NCI-H187 (cell line): ENCODE results near the gene SNU13.
"Not testable (repeated sequence)": the region's sequence is repeated elsewhere in the genome, so short reads cannot be mapped to it uniquely, and the experiment has no call there.

Experiments used
- DNase-seq, 2 experiments: peaks; one replicate each; lab custom pipeline; 2025; lab: John Stamatoyannopoulos, UW

Gene SNU13

GRCh38 chr22:41681616-41682015, 7.1 kb downstream of the SNU13 start:
- DNase-seq = no peak

- DNase-seq = no peak
Observed at GRCh38 chr22:41676134-41676533, 12.5 kb downstream of the SNU13 start.

GRCh38 chr22:41674846-41675340, 13.8 kb downstream of the SNU13 start:
- DNase-seq = no peak

- no peak for DNase-seq
Observed at GRCh38 chr22:41672780-41673509, 15.7 kb downstream of the SNU13 start.

- DNase-seq = not testable (repeated sequence)
Observed at GRCh38 chr22:41672096-41672495, 16.6 kb downstream of the SNU13 start.

- no peak for DNase-seq
Observed at GRCh38 chr22:41668971-41669911, 19.4 kb downstream of the SNU13 start.

DNA sequence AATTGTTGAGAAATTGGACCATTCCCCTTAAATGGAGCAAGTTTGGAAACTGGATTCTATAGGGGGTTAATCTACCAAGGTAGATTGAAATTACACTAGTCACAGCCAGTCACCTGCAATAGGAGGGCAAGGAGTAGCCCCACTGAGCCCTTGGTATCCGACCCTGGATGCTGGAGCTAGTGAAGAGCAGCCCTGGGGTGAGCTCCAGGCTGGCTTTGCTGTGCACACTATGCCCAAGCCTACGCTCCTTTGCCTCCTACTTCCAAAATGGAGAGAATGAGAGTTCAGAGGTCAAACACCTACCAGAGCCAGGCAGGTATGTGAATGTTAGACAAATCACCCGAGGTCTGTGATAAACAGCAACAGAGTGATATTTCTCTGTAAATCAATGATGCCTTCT, 23.7 kb downstream of the SNU13 start:
- no peak for DNase-seq

- no peak for DNase-seq
Observed at GRCh38 chr22:41664490-41664889, 24.2 kb downstream of the SNU13 start.

GRCh38 chr22:41663594-41663993, 25.1 kb downstream of the SNU13 start:
- not testable (repeated sequence) for DNase-seq

DNA sequence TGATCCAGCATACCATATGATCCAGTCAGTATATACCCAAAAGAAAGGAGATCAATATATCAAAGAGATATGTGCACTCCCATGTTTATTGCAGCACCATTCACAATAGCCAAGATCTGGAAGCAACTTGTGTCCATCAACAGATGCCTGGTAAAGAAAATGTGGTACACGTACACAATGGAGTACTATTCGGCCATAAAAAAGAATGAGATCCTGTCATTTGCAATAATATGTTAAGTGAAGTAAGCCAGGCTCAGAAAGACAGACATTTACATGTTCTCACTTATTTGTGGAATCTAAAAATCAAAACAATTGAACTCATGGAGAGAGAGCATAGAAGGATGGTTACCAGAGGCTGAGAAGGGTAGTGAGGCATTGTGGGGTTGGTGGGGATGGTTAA, 27.0 kb downstream of the SNU13 start:
- DNase-seq = no peak

- no peak for DNase-seq
Observed at GRCh38 chr22:41661088-41661487, 27.6 kb downstream of the SNU13 start.

DNA sequence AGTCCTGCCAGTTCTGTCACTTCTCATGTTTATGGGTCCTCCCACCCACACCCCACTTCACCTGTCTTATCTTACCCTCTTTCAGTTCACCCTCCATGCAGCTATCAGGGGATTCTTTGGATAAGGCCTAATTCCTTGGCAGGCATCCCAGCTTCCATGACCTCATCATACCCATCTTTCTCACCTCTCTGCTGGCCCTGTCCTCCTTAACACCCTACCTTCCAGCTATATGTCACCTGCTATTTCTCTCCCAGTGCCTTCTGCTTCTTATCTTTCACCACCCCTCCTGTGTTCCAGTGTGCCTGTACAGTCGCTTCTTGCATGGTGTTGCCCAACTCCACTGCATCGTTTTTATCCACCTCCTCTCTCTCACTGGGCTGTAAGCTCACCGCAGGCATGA, 28.3 kb downstream of the SNU13 start:
- no peak for DNase-seq

DNA sequence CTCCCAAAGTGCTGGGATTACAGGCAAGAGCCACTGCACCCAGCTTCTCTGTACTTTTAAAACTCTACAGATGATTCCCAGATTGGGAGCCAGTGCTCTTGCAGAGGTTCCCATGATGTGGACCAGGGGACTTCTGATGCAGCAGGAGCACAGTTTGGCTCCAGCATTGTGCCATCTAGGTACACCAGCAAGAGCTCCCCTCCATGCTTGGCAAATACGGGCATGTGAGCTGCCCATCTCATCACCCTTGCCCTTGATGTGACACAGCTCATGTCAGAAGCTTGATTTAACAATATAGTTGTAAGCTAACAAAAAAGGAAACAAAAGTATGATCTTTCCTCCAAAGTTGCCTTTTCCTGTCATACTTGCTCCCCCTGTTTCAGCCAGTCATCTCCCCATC, 28.7 kb downstream of the SNU13 start:
- DNase-seq = no peak

DNA sequence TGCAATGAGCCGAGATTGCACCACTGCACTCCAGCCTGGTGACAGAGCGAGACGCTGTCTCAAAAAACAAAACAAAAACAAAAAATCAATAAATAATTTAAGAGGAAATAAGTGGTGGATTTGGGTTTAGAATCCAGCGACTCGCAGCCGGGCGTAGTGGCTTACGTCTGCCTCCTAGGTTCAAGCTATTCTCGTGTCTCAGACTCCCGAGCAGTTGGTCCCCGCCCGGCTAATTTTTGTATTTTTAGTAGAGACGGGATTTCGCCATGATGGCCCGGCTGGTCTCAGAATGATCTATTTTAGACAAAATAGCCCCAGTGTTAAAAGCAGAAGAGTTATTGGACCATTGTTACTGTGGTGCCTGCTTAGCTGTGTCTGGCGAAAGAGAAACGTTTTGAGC, 29.8 kb downstream of the SNU13 start:
- DNase-seq = no peak

- DNase-seq = no peak
Observed at GRCh38 chr22:41657709-41658108, 31.0 kb downstream of the SNU13 start.

DNA sequence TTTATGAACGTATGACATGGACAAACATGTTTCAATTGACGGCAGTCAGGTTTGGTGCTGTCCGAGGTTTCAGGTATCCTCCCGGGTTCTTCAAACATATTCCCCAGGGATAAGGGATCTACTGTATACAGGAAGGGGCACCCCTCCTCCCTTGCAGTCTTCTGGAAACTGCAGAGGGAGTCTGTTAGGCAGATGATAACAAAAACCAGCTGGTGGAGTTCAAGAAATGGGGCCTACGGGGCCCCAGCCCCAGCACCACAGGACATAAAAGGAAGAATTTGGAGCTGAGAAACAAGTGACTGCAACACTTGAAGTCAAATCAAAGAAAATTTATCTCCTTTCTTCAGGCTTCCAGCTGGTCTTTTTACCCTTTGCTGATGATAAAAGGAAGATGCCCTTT, 32.1 kb downstream of the SNU13 start:
- DNase-seq = no peak

DNA sequence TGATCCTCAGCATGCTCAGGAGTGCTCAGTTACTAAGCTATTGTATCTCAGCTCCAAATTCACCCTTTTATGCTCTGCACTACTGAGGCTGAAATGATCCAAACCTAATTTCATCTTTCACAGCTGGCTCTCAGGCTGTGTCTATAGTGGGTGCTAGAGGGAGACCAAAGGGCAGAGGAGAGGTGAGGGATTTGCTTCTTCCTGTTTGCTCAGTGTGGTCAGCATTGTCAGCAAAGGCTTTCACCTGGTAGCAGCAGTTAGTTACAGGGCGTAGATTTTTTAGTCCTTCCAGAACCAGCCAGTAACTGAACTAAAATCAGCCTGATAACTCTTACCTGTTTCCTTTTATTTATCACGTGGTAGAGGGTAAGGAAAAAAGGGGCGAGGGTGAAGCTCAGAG, 34.3 kb downstream of the SNU13 start:
- no peak for DNase-seq

DNA sequence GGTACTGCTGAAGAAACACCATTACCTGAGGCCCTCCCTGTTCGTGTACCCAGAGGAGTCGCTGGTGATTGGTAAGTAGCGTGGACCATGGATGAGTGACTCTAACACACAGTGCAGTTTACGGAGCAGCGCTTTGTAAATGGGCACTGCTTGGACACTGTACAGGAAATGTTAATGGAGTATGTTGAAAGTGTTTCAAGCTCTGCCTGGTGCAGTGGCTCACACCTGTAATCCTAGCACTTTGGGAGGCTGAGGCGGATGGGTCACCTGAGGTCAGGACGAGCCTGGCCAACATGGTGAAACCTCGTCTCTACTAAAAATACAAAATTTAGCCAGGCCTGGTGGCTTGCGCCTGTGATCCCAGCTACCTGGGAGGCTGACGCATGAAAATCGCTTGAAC, 37.8 kb downstream of the SNU13 start:
- no peak for DNase-seq

DNA sequence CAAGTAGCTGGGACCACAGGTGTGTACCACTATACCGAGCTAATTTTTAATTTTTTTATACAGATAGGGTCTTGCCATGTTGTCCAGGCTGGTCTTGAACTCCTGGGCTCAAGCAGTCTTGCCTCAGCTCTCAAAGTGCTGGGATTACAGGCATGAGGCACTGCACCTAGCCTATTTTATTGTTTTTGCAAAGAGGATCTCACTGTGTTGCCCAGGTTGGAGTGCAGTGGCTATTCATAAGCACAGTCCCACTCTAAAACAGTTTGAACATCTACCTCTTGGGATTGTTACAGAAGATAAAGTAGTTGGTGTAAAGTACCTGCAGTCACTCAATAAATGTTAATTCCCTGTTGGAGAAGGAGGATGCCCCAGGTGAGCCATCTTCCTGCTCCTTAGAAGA, 38.4 kb downstream of the SNU13 start:
- no peak for DNase-seq

DNA sequence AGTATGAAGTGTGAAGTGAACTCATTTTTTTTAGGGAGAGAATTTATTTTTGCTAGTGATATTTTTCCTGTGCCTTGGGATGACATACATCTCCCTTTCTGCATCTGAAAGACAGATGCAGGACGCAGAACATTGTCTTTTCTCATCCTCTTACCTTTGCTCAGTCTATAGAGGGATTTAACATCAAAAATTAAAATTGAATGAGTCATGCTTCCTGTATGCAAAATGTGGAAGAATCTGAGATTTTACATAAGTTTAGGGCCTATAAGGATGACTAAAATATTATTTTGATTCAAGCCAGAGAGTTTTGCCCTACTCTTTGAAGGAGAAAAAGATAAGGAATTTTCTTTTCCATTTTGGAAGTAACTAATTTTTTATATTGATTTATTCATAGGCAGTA, 40.2 kb downstream of the SNU13 start:
- DNase-seq = no peak

GRCh38 chr22:41647771-41648170, 40.9 kb downstream of the SNU13 start:
- DNase-seq = no peak

DNA sequence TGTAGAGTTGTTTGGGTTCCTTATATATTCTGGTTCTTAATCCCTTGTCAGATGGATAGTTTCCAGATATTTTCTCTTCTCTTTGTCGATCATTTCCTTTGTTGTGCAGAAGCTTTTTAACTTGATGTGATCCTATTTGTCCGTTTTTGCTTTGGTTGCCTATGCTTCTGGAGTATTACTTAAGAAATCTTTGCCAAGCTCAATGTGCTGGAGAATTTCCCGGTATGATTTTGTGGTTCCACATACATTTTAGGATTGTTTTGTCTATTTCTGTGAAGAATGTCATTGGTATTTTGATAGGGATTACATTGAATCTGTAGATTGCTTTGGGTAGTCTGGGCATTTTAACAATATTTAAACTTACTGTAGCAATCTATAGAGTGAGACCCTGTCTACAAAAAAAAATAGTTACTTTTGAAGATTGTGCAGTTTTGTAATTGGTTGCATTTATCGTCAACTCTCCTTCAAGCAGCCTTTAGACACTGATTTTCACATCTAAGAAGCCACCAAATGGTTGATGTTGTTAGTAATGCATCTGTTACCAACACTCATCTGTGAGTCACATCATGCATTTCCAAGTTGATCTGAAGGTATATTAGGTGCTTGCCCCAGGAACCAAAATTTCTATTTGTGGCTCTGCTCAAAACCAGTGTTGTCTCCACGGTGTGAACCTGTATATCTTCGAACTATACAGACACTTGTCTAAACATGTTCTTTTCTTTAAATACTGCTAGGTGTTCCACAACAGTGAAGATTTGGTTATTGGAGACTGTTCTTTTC, 46.1 kb downstream of the SNU13 start:
- no peak for DNase-seq
